GM12878 (cell line): ENCODE results near the gene IQGAP2.

Experiments
- JUNB ChIP-seq: IDR thresholded peaks from 2 replicates; pipeline ENCODE4 v1.6.1; 2016; ENCODE audit warnings: antibody characterized with exemption, mild to moderate bottlenecking
- SREBF1 ChIP-seq: IDR thresholded peaks from 2 replicates; pipeline ENCODE4 v1.6.1; 2012; ENCODE audit warnings: mild to moderate bottlenecking, low read length

GRCh38 chr5:76391014-76391413 lies 12.1 kb upstream of the IQGAP2 start:
- TF ChIP-seq JUNB: no peak
- TF ChIP-seq SREBF1: no peak
